Memory B cell (primary cell): ENCODE results near the gene UMAD1.
A peak's percentile ranks its signal among the peaks of the same experiment; 100 is the strongest.

Experiments used
- ATAC-seq: fragments of 150-1000 bp; cut with Tn5 transposase; 2 replicates; pipeline ENCODE4 v1.10.0; 2021; ENCODE audit warnings: low read depth, mild to moderate bottlenecking, moderate library complexity
- DNase-seq, 2 donors: peaks; one replicate each; pipeline ENCODE4 v3.0.0; 2022; ENCODE audit warnings: low spot score in 2 of 2
- H3K27ac Mint-ChIP-seq: one replicate; pipeline ENCODE4 v1.8.0; 2022; ENCODE audit warnings: mild to moderate bottlenecking, moderate library complexity, mixed read lengths
- H3K27me3 Mint-ChIP-seq: one replicate; pipeline ENCODE4 v1.8.0; 2022; ENCODE audit warnings: mixed read lengths
- H3K36me3 Mint-ChIP-seq: one replicate; pipeline ENCODE4 v1.8.0; 2022; ENCODE audit warnings: mild to moderate bottlenecking, mixed read lengths
- H3K4me1 Mint-ChIP-seq: one replicate; pipeline ENCODE4 v1.8.0; 2022; ENCODE audit warnings: mixed read lengths
- H3K4me3 Mint-ChIP-seq: one replicate; pipeline ENCODE4 v1.8.0; 2022; ENCODE audit warnings: mild to moderate bottlenecking, moderate library complexity, mixed read lengths
- H3K9me3 Mint-ChIP-seq: one replicate; pipeline ENCODE4 v1.8.0; 2022; ENCODE audit warnings: mixed read lengths

UMAD1 gene

GRCh38 chr7:7858559-7858958 is 218.0 kb downstream of the UMAD1 start:
- Mint-ChIP-seq H3K27me3 (no peaks in the 10 kb centered on the region), H3K36me3 (peaks cover 13% of the 10 kb centered on the region), H3K9me3 (peaks cover 7% of the 10 kb centered on the region), H3K27ac (peak overlapping the region; percentile 93), H3K4me3 (peak overlapping the region; percentile 83), H3K4me1 (peaks cover 23% of the 10 kb centered on the region)
- ATAC-seq (no peak), DNase-seq (no peak)

- no peak overlapping the region for H3K4me3 Mint-ChIP-seq
- no peak for ATAC-seq
- H3K36me3 Mint-ChIP-seq = peaks cover 9% of the 10 kb centered on the region
- H3K4me1 Mint-ChIP-seq = peaks cover 23% of the 10 kb centered on the region
- H3K9me3 Mint-ChIP-seq = peaks cover 6% of the 10 kb centered on the region
- H3K27ac Mint-ChIP-seq = no peak overlapping the region
- H3K27me3 Mint-ChIP-seq = no peaks in the 10 kb centered on the region
- no peak for DNase-seq
Measured at GRCh38 chr7:7859411-7859810, 218.9 kb downstream of the UMAD1 start.

- Mint-ChIP-seq H3K4me1 (peaks cover 17% of the 10 kb centered on the region), H3K36me3 (no peaks in the 10 kb centered on the region), H3K27me3 (no peaks in the 10 kb centered on the region), H3K27ac (no peak overlapping the region), H3K4me3 (no peak overlapping the region), H3K9me3 (no peaks in the 10 kb centered on the region)
- ATAC-seq (no peak), DNase-seq (no peak)
Measured at GRCh38 chr7:7861211-7861633, 220.7 kb downstream of the UMAD1 start.

- Mint-ChIP-seq H3K27me3 (no peaks in the 10 kb centered on the region), H3K36me3 (no peaks in the 10 kb centered on the region), H3K4me3 (no peak overlapping the region), H3K9me3 (no peaks in the 10 kb centered on the region), H3K27ac (no peak overlapping the region), H3K4me1 (peaks cover 10% of the 10 kb centered on the region)
- DNase-seq (no peak), ATAC-seq (no peak)
Measured at GRCh38 chr7:7862393-7862792, 221.8 kb downstream of the UMAD1 start.

GRCh38 chr7:7867846-7868571 is 227.5 kb downstream of the UMAD1 start:
- Mint-ChIP-seq H3K4me1 (peaks cover 5% of the 10 kb centered on the region), H3K27me3 (no peaks in the 10 kb centered on the region), H3K4me3 (no peak overlapping the region), H3K36me3 (no peaks in the 10 kb centered on the region), H3K9me3 (no peaks in the 10 kb centered on the region), H3K27ac (no peak overlapping the region)
- ATAC-seq (peak; percentile 86), DNase-seq (peak in 1 of 2 donors; percentile 4)

GRCh38 chr7:7868572-7868899 is 228.0 kb downstream of the UMAD1 start:
- DNase-seq (no peak), ATAC-seq (peak; percentile 20)
- H3K36me3 Mint-ChIP-seq = no peaks in the 10 kb centered on the region
- no peak overlapping the region for H3K27ac Mint-ChIP-seq
- peaks cover 5% of the 10 kb centered on the region for H3K4me1 Mint-ChIP-seq
- H3K9me3 Mint-ChIP-seq = no peaks in the 10 kb centered on the region
- no peaks in the 10 kb centered on the region for H3K27me3 Mint-ChIP-seq
- H3K4me3 Mint-ChIP-seq = no peak overlapping the region

GRCh38 chr7:7869036-7869435 is 228.5 kb downstream of the UMAD1 start:
- no peak for DNase-seq
- Mint-ChIP-seq H3K27me3 (no peaks in the 10 kb centered on the region), H3K4me1 (peaks cover 8% of the 10 kb centered on the region), H3K36me3 (peaks cover 4% of the 10 kb centered on the region), H3K4me3 (no peak overlapping the region), H3K27ac (no peak overlapping the region), H3K9me3 (no peaks in the 10 kb centered on the region)
- no peak for ATAC-seq

- no peak for ATAC-seq
Measured at GRCh38 chr7:7869651-7870050, 229.1 kb downstream of the UMAD1 start.

GRCh38 chr7:7870555-7870954 is 230.0 kb downstream of the UMAD1 start:
- no peak overlapping the region for H3K27ac Mint-ChIP-seq
- peaks cover 8% of the 10 kb centered on the region for H3K4me1 Mint-ChIP-seq
- no peak overlapping the region for H3K4me3 Mint-ChIP-seq
- no peaks in the 10 kb centered on the region for H3K27me3 Mint-ChIP-seq
- no peak for DNase-seq
- peaks cover 3% of the 10 kb centered on the region for H3K9me3 Mint-ChIP-seq
- peaks cover 12% of the 10 kb centered on the region for H3K36me3 Mint-ChIP-seq
- no peak for ATAC-seq

More at GRCh38 chr7:7869651-7870050, 229.1 kb downstream of the UMAD1 start:
- H3K4me3 Mint-ChIP-seq = no peak overlapping the region
- H3K4me1 Mint-ChIP-seq = peaks cover 8% of the 10 kb centered on the region
- no peaks in the 10 kb centered on the region for H3K9me3 Mint-ChIP-seq
- DNase-seq = no peak
- H3K27ac Mint-ChIP-seq = no peak overlapping the region
- peaks cover 6% of the 10 kb centered on the region for H3K36me3 Mint-ChIP-seq
- no peaks in the 10 kb centered on the region for H3K27me3 Mint-ChIP-seq

- Mint-ChIP-seq H3K27me3 (no peaks in the 10 kb centered on the region), H3K4me1 (peaks cover 10% of the 10 kb centered on the region), H3K27ac (peak overlapping the region; percentile 61), H3K9me3 (peaks cover 3% of the 10 kb centered on the region), H3K36me3 (peaks cover 15% of the 10 kb centered on the region), H3K4me3 (no peak overlapping the region)
- no peak for DNase-seq
- no peak for ATAC-seq
Measured at GRCh38 chr7:7876419-7876818, 235.9 kb downstream of the UMAD1 start.

GRCh38 chr7:7881581-7881980 is 241.0 kb downstream of the UMAD1 start:
- Mint-ChIP-seq H3K4me3 (no peak overlapping the region), H3K36me3 (peaks cover 8% of the 10 kb centered on the region), H3K27ac (no peak overlapping the region), H3K4me1 (peaks cover 15% of the 10 kb centered on the region), H3K27me3 (no peaks in the 10 kb centered on the region), H3K9me3 (peaks cover 5% of the 10 kb centered on the region)
- DNase-seq = no peak
- ATAC-seq = no peak

- H3K4me3 Mint-ChIP-seq = peak overlapping the region; percentile 24
- H3K9me3 Mint-ChIP-seq = peaks cover 5% of the 10 kb centered on the region
- ATAC-seq (no peak), DNase-seq (no peak)
- H3K4me1 Mint-ChIP-seq = peaks cover 15% of the 10 kb centered on the region
- no peaks in the 10 kb centered on the region for H3K27me3 Mint-ChIP-seq
- peak overlapping the region; percentile 84 for H3K27ac Mint-ChIP-seq
- peaks cover 8% of the 10 kb centered on the region for H3K36me3 Mint-ChIP-seq
Measured at GRCh38 chr7:7882888-7883287, 242.3 kb downstream of the UMAD1 start.

GRCh38 chr7:7883394-7883793 is 242.8 kb downstream of the UMAD1 start:
- H3K9me3 Mint-ChIP-seq = peaks cover 5% of the 10 kb centered on the region
- ATAC-seq (no peak), DNase-seq (no peak)
- H3K27me3 Mint-ChIP-seq = no peaks in the 10 kb centered on the region
- peaks cover 11% of the 10 kb centered on the region for H3K4me1 Mint-ChIP-seq
- peak overlapping the region; percentile 84 for H3K27ac Mint-ChIP-seq
- H3K4me3 Mint-ChIP-seq = no peak overlapping the region
- H3K36me3 Mint-ChIP-seq = peaks cover 4% of the 10 kb centered on the region

- no peak for ATAC-seq
Measured at GRCh38 chr7:7884855-7885254, 244.3 kb downstream of the UMAD1 start.

More at GRCh38 chr7:7884855-7885254, 244.3 kb downstream of the UMAD1 start:
- H3K27me3 Mint-ChIP-seq = no peaks in the 10 kb centered on the region
- H3K36me3 Mint-ChIP-seq = peaks cover 4% of the 10 kb centered on the region
- H3K4me1 Mint-ChIP-seq = peaks cover 11% of the 10 kb centered on the region
- no peak overlapping the region for H3K27ac Mint-ChIP-seq
- no peak overlapping the region for H3K4me3 Mint-ChIP-seq
- H3K9me3 Mint-ChIP-seq = peaks cover 5% of the 10 kb centered on the region
- DNase-seq = no peak
